CD4-positive, alpha-beta memory T cell (primary cell): ENCODE measurements around the gene CEMIP2. TPM values are rescaled to one million over a fixed set of nuclear protein-coding genes. Genes with fewer than 3 reads are reported as not detected.

ENCODE experiments used
- CTCF ChIA-PET: fragments of 350-600 bp; sonication (Branson Sonifier 250); formaldehyde crosslinking; loops from one replicate; lab custom pipeline; 2021; ENCODE audit warnings: inconsistent platforms; ENCODE audit not compliant: partially characterized antibody; lab: Charles Lee
- POLR2A ChIA-PET: fragments of 350-600 bp; sonication (Branson Sonifier 250); formaldehyde crosslinking; loops from one replicate; lab custom pipeline; 2021; ENCODE audit not compliant: partially characterized antibody; lab: Charles Lee
- DNase-seq, 5 donors: peaks; one replicate each; pipeline versions ENCODE4 v3.0.0 to v3.0.0-alpha.2; 2020 to 2022; ENCODE audit warnings: mixed read lengths in 1 of 5
- H3K27ac ChIP-seq: one replicate; pipeline ENCODE4 v1.7.0; 2013; ENCODE audit warnings: low read depth, low read length
- H3K27me3 ChIP-seq: 2 replicates; pipeline ENCODE4 v1.7.0; 2013; ENCODE audit warnings: mild to moderate bottlenecking, low read length, moderate library complexity; ENCODE audit not compliant: insufficient read depth
- H3K36me3 ChIP-seq: 2 replicates; pipeline ENCODE4 v1.7.0; 2013; ENCODE audit warnings: mild to moderate bottlenecking, low read length, moderate library complexity; ENCODE audit not compliant: insufficient read depth
- H3K4me1 ChIP-seq: 2 replicates; pipeline ENCODE4 v1.7.0; 2013; ENCODE audit warnings: mild to moderate bottlenecking, low read length, moderate library complexity; ENCODE audit not compliant: insufficient read depth
- H3K4me3 ChIP-seq, 2 donors: one replicate each; pipeline ENCODE4 v1.7.0; 2013; ENCODE audit warnings: low read length in 2 of 2, mild to moderate bottlenecking in 1 of 2
- H3K9me3 ChIP-seq, 2 donors: one replicate each; pipeline ENCODE4 v1.7.0; 2013; ENCODE audit warnings: low read length in 2 of 2, control low read depth in 1 of 2; ENCODE audit not compliant: control insufficient read depth in 1 of 2
- H3K27ac Mint-ChIP-seq, 7 donors: one replicate each; pipeline ENCODE4 v1.8.0; 2020 to 2021; ENCODE audit warnings: mixed read lengths in 7 of 7, mild to moderate bottlenecking in 6 of 7, inconsistent platforms in 3 of 7, moderate library complexity in 3 of 7
- H3K27me3 Mint-ChIP-seq, 2 donors: one replicate each; pipeline ENCODE4 v1.8.0; 2020 to 2021; ENCODE audit warnings: mixed read lengths in 2 of 2
- H3K36me3 Mint-ChIP-seq, 2 donors: one replicate each; pipeline ENCODE4 v1.8.0; 2020 to 2021; ENCODE audit warnings: mixed read lengths in 2 of 2, inconsistent platforms in 1 of 2, mild to moderate bottlenecking in 1 of 2
- H3K4me1 Mint-ChIP-seq, 4 donors: one replicate each; pipeline ENCODE4 v1.8.0; 2020 to 2021; ENCODE audit warnings: mixed read lengths in 4 of 4, mild to moderate bottlenecking in 1 of 4
- H3K4me3 Mint-ChIP-seq, 8 donors: one replicate each; pipeline ENCODE4 v1.8.0; 2020 to 2021; ENCODE audit warnings: mixed read lengths in 8 of 8, mild to moderate bottlenecking in 7 of 8, moderate library complexity in 6 of 8, inconsistent platforms in 3 of 8
- H3K9me3 Mint-ChIP-seq, 8 donors: one replicate each; pipeline ENCODE4 v1.8.0; 2020 to 2021; ENCODE audit warnings: mixed read lengths in 8 of 8, mild to moderate bottlenecking in 5 of 8, inconsistent platforms in 3 of 8, moderate library complexity in 1 of 8
- intact Hi-C: fragments of 100-400 bp; cut with micrococcal nuclease; formaldehyde crosslinking; loops from one replicate; pipeline ENCODE4 v1.15.1; 2023
- polyA plus RNA-seq, 2 donors: library from polyadenylated mRNA; unstranded; fragments of 300-500 nt; fragmentation: Illumina TruSeq; gene quantifications; one replicate each; pipeline ENCODE4 v1.2.3, GENCODE V29; 2021
- total RNA-seq, 2 experiments: library from RNA; stranded (reverse); gene quantifications; one replicate each; pipeline ENCODE4 v1.2.3, GENCODE V29; 2021

Gene CEMIP2
- total and polyA plus RNA-seq, 4 experiments from 2014 or later, result 10.0 to 89.4 (median 50.7) TPM

DNA sequence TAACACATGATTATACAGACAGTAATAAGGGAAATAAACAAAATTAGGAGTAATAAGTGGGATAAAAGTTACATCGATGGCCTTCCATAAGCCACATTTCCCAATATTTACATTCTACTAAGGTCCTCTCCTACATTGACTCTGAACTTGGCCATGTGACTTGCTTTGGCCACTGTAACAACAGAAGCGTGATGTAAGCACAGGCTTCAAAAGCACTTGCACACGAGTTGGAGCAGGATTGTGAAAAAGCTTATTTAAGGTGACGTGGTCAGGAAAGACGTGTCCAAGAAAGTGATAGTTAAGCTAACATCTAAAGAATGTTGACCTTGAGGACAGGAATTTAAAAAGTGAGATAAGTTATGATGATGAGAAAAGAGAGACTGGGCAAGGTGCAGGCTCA lies 9.8 kb upstream of the CEMIP2 start:
- Mint-ChIP-seq H3K27ac (peak overlapping the region in 4 of 7 donors; percentile 25 to 78 (median 34)), H3K4me3 (no peak overlapping the region), H3K9me3 (no peaks in the 10 kb centered on the region), H3K4me1 (peaks cover 24 to 41% (median 27%) of the 10 kb centered on the region in 4 donors), H3K27me3 (no peaks in the 10 kb centered on the region), H3K36me3 (no peaks in the 10 kb centered on the region)
- Histone ChIP-seq H3K27me3 (no peaks in the 10 kb centered on the region), H3K36me3 (no peaks in the 10 kb centered on the region), H3K4me3 (no peak overlapping the region), H3K9me3 (no peaks in the 10 kb centered on the region), H3K27ac (no peak overlapping the region), H3K4me1 (peaks cover 27% of the 10 kb centered on the region)
- DNase-seq, result no peak
- intact Hi-C loops, result no loop called here
- CTCF ChIA-PET, result interaction anchor here (0.8 to 10.5 kb wide), 7 partner anchors 10 to 247 kb away, joined by 3 to 218 read pairs (median 7); partner anchors contain the start of gene CEMIP2
- POLR2A ChIA-PET, result interaction anchor here (7.6 kb wide), 1 partner anchor 10 kb away, joined by 188 read pairs; the partner anchor contains the start of gene CEMIP2

DNA sequence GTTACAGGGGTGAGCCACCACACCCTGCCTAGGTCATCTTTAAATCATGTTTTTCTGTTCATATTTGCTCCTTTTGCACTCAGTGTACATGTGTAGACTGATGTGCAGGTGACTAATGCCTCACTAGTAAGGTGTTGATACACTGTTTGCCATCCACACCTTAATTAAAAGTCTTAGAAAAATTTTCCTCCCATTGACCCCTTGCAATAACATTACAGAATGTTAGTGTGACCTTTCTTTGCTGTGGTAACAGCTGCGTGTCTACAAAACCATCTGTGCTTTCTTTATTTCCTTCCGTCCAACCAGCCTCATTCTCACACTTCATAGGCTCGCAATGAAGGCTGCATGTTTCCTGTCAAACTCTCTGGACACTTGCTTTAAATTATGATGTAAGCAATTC lies 6.6 kb upstream of the CEMIP2 start:
- Mint-ChIP-seq H3K9me3 (no peaks in the 10 kb centered on the region), H3K27me3 (no peaks in the 10 kb centered on the region), H3K36me3 (no peaks in the 10 kb centered on the region), H3K4me3 (no peak overlapping the region), H3K4me1 (peaks cover 3 to 18% (median 5%) of the 10 kb centered on the region in 4 donors), H3K27ac (no peak overlapping the region)
- ChIA-PET POLR2A (no interaction called here), CTCF (interaction anchor here (0.8 to 10.5 kb wide), 2 partner anchors 8 to 44 kb away, joined by 3 to 218 read pairs; no protein-coding TSS in a partner anchor)
- Histone ChIP-seq H3K9me3 (no peaks in the 10 kb centered on the region), H3K36me3 (no peaks in the 10 kb centered on the region), H3K27me3 (no peaks in the 10 kb centered on the region), H3K27ac (no peak overlapping the region), H3K4me1 (peaks cover 5% of the 10 kb centered on the region), H3K4me3 (no peak overlapping the region)
- intact Hi-C loops, result no loop called here
- no peak for DNase-seq

DNA sequence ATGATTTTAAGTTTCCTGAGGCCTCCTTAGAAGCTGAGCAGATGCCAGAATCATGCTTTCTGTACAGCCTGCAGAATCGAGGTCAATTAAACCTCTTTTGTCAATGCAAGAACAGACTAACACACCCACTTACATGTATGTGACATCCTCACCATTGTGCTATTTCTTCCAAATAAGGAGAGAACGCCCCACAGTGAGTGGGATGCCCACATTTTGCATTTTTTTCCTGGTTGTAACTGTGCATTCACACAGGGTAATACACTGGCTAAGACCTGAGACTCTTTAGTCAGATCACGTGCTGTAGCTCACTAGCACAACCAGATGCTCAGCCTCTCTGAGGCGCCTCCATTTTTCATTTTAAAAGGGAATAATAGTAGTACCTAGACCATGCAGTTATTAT lies 4.4 kb upstream of the CEMIP2 start:
- Histone ChIP-seq H3K4me1 (peaks cover 10% of the 10 kb centered on the region), H3K36me3 (no peaks in the 10 kb centered on the region), H3K27me3 (no peaks in the 10 kb centered on the region), H3K27ac (no peak overlapping the region), H3K4me3 (no peak overlapping the region), H3K9me3 (no peaks in the 10 kb centered on the region)
- no peak for DNase-seq
- Mint-ChIP-seq H3K36me3 (peaks cover 0 to 7% of the 10 kb centered on the region in 2 donors), H3K4me3 (no peak overlapping the region), H3K9me3 (peaks cover 0 to 2% (median 0%) of the 10 kb centered on the region in 8 donors), H3K27ac (no peak overlapping the region), H3K27me3 (no peaks in the 10 kb centered on the region), H3K4me1 (peaks cover 6 to 25% (median 8%) of the 10 kb centered on the region in 4 donors)
- intact Hi-C loops, result no loop called here
- POLR2A ChIA-PET, result no interaction called here
- CTCF ChIA-PET, result interaction anchor here (1.2 to 9.4 kb wide), 3 partner anchors 10 to 168 kb away, joined by 4 to 71 read pairs (median 6); no protein-coding TSS in a partner anchor

DNA sequence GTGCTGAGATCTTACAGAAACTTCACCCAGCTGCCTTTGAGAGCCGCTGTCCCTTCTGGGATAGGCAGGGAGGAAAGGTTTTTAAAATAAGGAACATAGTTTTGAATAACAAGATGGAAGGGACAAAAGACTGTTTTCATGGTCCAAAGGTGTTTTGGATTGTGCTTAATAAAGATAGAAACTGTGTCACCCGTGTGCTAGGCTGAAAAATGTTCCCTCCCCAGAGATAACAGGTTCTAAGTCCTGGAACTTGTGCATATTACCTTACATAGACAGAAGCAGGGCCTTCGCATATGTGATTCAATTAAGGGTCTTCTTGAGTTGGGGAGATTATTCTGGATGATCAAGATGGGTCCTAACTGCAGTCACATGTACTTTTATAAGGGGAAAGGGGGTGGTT lies 1.9 kb upstream of the CEMIP2 start:
- Mint-ChIP-seq H3K27ac (peak overlapping the region; percentile 88 to 98 (median 97)), H3K4me1 (peaks cover 18 to 45% (median 25%) of the 10 kb centered on the region in 4 donors), H3K4me3 (peak overlapping the region; percentile 89 to 98 (median 94)), H3K36me3 (peaks cover 0 to 17% of the 10 kb centered on the region in 2 donors), H3K9me3 (peaks cover 0 to 2% (median 0%) of the 10 kb centered on the region in 8 donors), H3K27me3 (no peaks in the 10 kb centered on the region)
- intact Hi-C loops, result no loop called here
- CTCF ChIA-PET, result interaction anchor here (1.0 to 9.4 kb wide), 15 partner anchors 10 to 165 kb away, joined by 3 to 106 read pairs (median 6); partner anchors contain the start of gene C9orf85
- no peak for DNase-seq
- POLR2A ChIA-PET, result interaction anchor here (1.0 to 5.5 kb wide), 10 partner anchors 11 to 141 kb away, joined by 3 to 188 read pairs (median 14); partner anchors contain the start of genes ABHD17B and C9orf85
- no peaks in the 10 kb centered on the region for H3K36me3 ChIP-seq
- no peaks in the 10 kb centered on the region for H3K27me3 ChIP-seq
- H3K4me1 ChIP-seq, result peaks cover 26% of the 10 kb centered on the region
- H3K9me3 ChIP-seq, result no peaks in the 10 kb centered on the region
- no peak overlapping the region for H3K4me3 ChIP-seq
- no peak overlapping the region for H3K27ac ChIP-seq

DNA sequence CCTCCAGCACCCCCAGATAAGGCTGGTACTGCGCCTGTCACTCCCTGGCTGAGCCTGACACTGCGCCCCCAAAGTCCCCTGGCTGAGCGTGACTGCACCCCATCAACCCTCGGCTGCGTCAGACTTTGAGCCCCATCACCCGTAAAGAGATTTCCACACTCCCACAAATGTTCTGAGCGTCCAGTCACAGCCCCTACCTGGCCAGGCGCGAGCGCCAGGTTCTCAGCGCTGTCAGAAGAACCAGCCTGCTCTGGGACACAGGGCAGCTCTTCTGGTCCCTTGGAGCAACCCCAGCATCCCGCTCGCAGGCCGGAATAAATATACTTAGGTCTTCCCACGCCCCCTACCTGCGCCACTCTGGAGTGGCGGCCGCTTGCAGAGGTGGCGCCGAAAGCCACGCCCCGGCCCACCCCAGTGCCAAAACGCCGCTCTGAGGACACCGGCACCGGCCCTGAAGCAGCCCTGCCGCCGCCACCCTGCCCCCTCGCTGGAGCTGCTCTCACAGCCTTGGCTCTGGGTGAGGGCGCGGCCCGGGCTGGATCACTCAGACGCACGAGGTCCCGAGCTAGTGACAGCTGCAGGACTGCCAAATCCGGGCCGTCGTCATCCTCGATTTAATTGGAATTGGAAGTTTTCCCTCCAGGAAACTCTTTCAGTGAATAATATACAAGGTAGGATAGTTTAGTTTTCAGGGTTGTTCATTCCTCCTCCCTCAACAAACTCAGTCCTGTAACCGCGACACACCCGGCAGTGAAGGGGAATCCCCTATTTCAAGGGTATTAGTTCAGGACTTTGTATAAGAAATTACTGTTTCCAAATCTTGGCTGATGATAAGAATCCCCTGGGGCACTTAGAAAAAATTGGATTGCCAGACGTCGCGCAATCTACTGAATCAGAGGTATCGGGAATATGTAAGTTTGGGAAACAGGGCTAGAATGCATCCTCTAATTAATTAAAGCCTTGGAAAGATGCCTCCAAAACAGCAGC lies 1.2 kb upstream of the CEMIP2 start:
- POLR2A ChIA-PET, result interaction anchor here (0.6 to 5.5 kb wide), 21 partner anchors 9 to 673 kb away, joined by 3 to 188 read pairs (median 6); partner anchors contain the start of genes ABHD17B, C9orf85 and ZFAND5
- H3K27ac Mint-ChIP-seq, result peak overlapping the region; percentile 88 to 98 (median 97)
- peaks cover 0 to 2% (median 0%) of the 10 kb centered on the region in 8 donors for H3K9me3 Mint-ChIP-seq
- peak; percentile 70 to 82 (median 72) for DNase-seq
- peaks cover 34% of the 10 kb centered on the region for H3K4me1 ChIP-seq
- H3K27ac ChIP-seq, result peak overlapping the region; percentile 75
- peaks cover 23 to 47% (median 30%) of the 10 kb centered on the region in 4 donors for H3K4me1 Mint-ChIP-seq
- intact Hi-C loops, result loop anchor here (1.0 to 5.0 kb wide), 11 partner anchors 14 to 1357 kb away; partner anchors contain the start of genes ABHD17B, C9orf85, KLF9 and ZFAND5
- peak overlapping the region; percentile 68 to 86 for H3K4me3 ChIP-seq
- CTCF ChIA-PET, result interaction anchor here (0.8 to 9.4 kb wide), 27 partner anchors 10 to 511 kb away, joined by 3 to 106 read pairs (median 4); partner anchors contain the start of gene C9orf85
- no peaks in the 10 kb centered on the region for H3K27me3 Mint-ChIP-seq
- peaks cover 0 to 17% of the 10 kb centered on the region in 2 donors for H3K36me3 Mint-ChIP-seq
- no peaks in the 10 kb centered on the region for H3K9me3 ChIP-seq
- H3K4me3 Mint-ChIP-seq, result peak overlapping the region; percentile 89 to 98 (median 94)
- no peaks in the 10 kb centered on the region for H3K36me3 ChIP-seq
- no peaks in the 10 kb centered on the region for H3K27me3 ChIP-seq

DNA sequence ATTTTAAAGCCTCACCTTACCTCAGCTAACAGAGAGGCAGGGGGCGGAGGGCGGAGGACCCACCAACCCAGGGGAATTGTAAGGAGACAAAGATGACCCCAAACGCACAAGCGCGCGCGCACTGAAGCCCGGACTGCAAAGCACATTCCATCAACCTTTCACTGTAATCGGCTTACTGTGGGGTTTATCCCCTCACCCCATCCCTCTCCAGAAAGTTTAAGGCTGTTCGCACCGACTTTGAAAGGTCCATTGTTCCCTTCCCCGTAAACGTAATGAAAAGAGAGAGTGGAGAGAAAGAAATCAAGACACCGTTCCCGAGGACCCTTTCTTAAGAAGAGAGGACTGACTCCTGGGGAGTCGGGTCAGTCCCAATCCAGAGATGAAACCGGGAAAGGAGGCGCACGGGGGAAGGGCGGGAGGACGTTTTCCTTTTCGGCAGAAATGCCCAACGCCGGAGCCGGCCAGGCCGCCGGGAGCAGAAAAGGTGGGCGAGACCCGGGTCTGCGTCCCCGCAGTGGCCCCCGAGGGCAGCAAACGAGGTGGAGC lies 464 bp downstream of the CEMIP2 start:
- peak in 3 of 5 donors; percentile 14 to 39 (median 16) for DNase-seq
- Mint-ChIP-seq H3K36me3 (peaks cover 0 to 17% of the 10 kb centered on the region in 2 donors), H3K27me3 (no peaks in the 10 kb centered on the region), H3K4me3 (peak overlapping the region; percentile 87 to 99 (median 96)), H3K27ac (peak overlapping the region; percentile 95 to 99 (median 98)), H3K4me1 (peaks cover 37 to 64% (median 45%) of the 10 kb centered on the region in 4 donors), H3K9me3 (peaks cover 0 to 2% (median 0%) of the 10 kb centered on the region in 8 donors)
- H3K36me3 ChIP-seq, result no peaks in the 10 kb centered on the region
- peak overlapping the region; percentile 87 for H3K27ac ChIP-seq
- no peaks in the 10 kb centered on the region for H3K27me3 ChIP-seq
- intact Hi-C loops, result loop anchor here (1.0 to 5.0 kb wide), 7 partner anchors 27 to 1356 kb away; partner anchors contain the start of genes KLF9 and ZFAND5
- POLR2A ChIA-PET, result interaction anchor here (0.8 to 5.5 kb wide), 28 partner anchors 10 to 1387 kb away, joined by 3 to 188 read pairs (median 5); partner anchors contain the start of genes ABHD17B and C9orf85
- CTCF ChIA-PET, result interaction anchor here (0.9 to 9.4 kb wide), 17 partner anchors 12 to 256 kb away, joined by 3 to 106 read pairs (median 7); no protein-coding TSS in a partner anchor
- H3K4me3 ChIP-seq, result peak overlapping the region; percentile 79 to 82
- no peaks in the 10 kb centered on the region for H3K9me3 ChIP-seq
- peaks cover 50% of the 10 kb centered on the region for H3K4me1 ChIP-seq
